Smooth muscle cell (in vitro differentiated cells): ENCODE measurements around the gene CNTN4. TPM values are rescaled to one million over a fixed set of nuclear protein-coding genes. Genes with fewer than 3 reads are reported as not detected.

ENCODE experiments used
- DNase-seq: peaks from one replicate; lab custom pipeline; 2025; ENCODE audit not compliant: unreplicated experiment; lab: John Stamatoyannopoulos, UW
- H2AFZ ChIP-seq: fragments of 200-600 bp; sonication (generic); 2 replicates; pipeline ENCODE4 v1.6.0; 2016; ENCODE audit warnings: antibody characterized with exemption, low read depth, mild to moderate bottlenecking
- H3F3A ChIP-seq: fragments of 200-600 bp; sonication (generic); 2 replicates; pipeline ENCODE4 v1.6.0; 2017; ENCODE audit warnings: antibody characterized with exemption, low read depth
- H3K27ac ChIP-seq: fragments of 200-600 bp; sonication (generic); 2 replicates; pipeline ENCODE4 v1.5.1; 2016; ENCODE audit warnings: low read depth, mild to moderate bottlenecking
- H3K27me3 ChIP-seq: fragments of 200-600 bp; sonication (generic); 2 replicates; pipeline ENCODE4 v1.6.1; 2016; ENCODE audit warnings: low read depth, mild to moderate bottlenecking
- H3K36me3 ChIP-seq: fragments of 200-600 bp; sonication (generic); 2 replicates; pipeline ENCODE4 v1.5.1; 2016; ENCODE audit warnings: low read depth
- H3K4me1 ChIP-seq: fragments of 200-600 bp; sonication (generic); 2 replicates; pipeline ENCODE4 v1.5.1; 2016; ENCODE audit warnings: low read depth
- H3K4me2 ChIP-seq: fragments of 200-600 bp; sonication (generic); 2 replicates; pipeline ENCODE4 v1.6.0; 2016; ENCODE audit warnings: mild to moderate bottlenecking
- H3K4me3 ChIP-seq: fragments of 200-600 bp; sonication (generic); 2 replicates; pipeline ENCODE4 v1.5.1; 2016; ENCODE audit warnings: mild to moderate bottlenecking
- H3K79me2 ChIP-seq: fragments of 200-600 bp; sonication (generic); 2 replicates; pipeline ENCODE4 v1.6.0; 2016; ENCODE audit warnings: low read depth, mild to moderate bottlenecking
- H3K9ac ChIP-seq: fragments of 200-600 bp; sonication (generic); 2 replicates; pipeline ENCODE4 v1.6.0; 2016; ENCODE audit warnings: low read depth
- H3K9me3 ChIP-seq: fragments of 200-600 bp; sonication (generic); replicated peaks from 2 replicates; pipeline ENCODE4 v1.5.1; 2016; ENCODE audit warnings: low read depth
- H4K20me1 ChIP-seq: fragments of 200-600 bp; sonication (generic); 2 replicates; pipeline ENCODE4 v1.6.0; 2016; ENCODE audit warnings: low read depth
- CTCF ChIP-seq: fragments of 200-600 bp; sonication (generic); IDR thresholded peaks from 2 replicates; pipeline ENCODE4 v1.5.1; 2017; ENCODE audit warnings: borderline replicate concordance, mild to moderate bottlenecking, antibody characterized with exemption; ENCODE audit not compliant: insufficient read depth, poor library complexity, severe bottlenecking
- WGBS: methylation state at CpG from one replicate; pipeline ENCODE4 v1.1.7; 2016; ENCODE audit warnings: low lambda C conversion rate; 5-methylcytosine and 5-hydroxymethylcytosine counted together
- polyA plus RNA-seq: library from polyadenylated mRNA; unstranded; fragments of >200 nt; fragmentation: Nextera tagmentation; extraction: Ambion mirVana; gene quantifications from 2 replicates; pipeline ENCODE4 v1.2.1, GENCODE V29; 2016
- total RNA-seq: library from RNA; depleted of rRNA; stranded (reverse); fragments of >200 nt; gene quantifications from 2 replicates; pipeline ENCODE4 v1.2.3, GENCODE V29; 2014

The CNTN4 gene
- total and polyA plus RNA-seq, 2 experiments from 2014 or later: 12.1 to 15.8 TPM

- no peak for TF ChIP-seq CTCF
- no peak overlapping the region for H3K4me3 ChIP-seq
- no peaks in the 10 kb centered on the region for H3K36me3 ChIP-seq
- WGBS: 71% methylated on average over 4 of the region's 4 CpGs
- no peaks in the 10 kb centered on the region for H3F3A ChIP-seq
- H3K4me1 ChIP-seq: peaks cover 23% of the 10 kb centered on the region
- no peak overlapping the region for H3K27ac ChIP-seq
- H3K4me2 ChIP-seq: no peak overlapping the region
- DNase-seq: no peak
- no peaks in the 10 kb centered on the region for H4K20me1 ChIP-seq
- H3K27me3 ChIP-seq: no peaks in the 10 kb centered on the region
- H2AFZ ChIP-seq: no peak overlapping the region
- no peaks in the 10 kb centered on the region for H3K79me2 ChIP-seq
- no peaks in the 10 kb centered on the region for H3K9me3 ChIP-seq
- H3K9ac ChIP-seq: no peak overlapping the region
Measured at GRCh38 chr3:2686816-2687502, 588.3 kb downstream of the CNTN4 start.

- H3K79me2 ChIP-seq: no peaks in the 10 kb centered on the region
- H3K9ac ChIP-seq: no peak overlapping the region
- no peaks in the 10 kb centered on the region for H3F3A ChIP-seq
- no peak overlapping the region for H2AFZ ChIP-seq
- WGBS: 90% methylated on average over 2 of the region's 2 CpGs
- H3K27ac ChIP-seq: no peak overlapping the region
- no peaks in the 10 kb centered on the region for H4K20me1 ChIP-seq
- H3K9me3 ChIP-seq: no peaks in the 10 kb centered on the region
- no peak overlapping the region for H3K4me2 ChIP-seq
- peaks cover under 1% of the 10 kb centered on the region for H3K27me3 ChIP-seq
- H3K4me1 ChIP-seq: no peaks in the 10 kb centered on the region
- no peak for DNase-seq
- no peak for TF ChIP-seq CTCF
- H3K4me3 ChIP-seq: no peak overlapping the region
- H3K36me3 ChIP-seq: no peaks in the 10 kb centered on the region
Measured at GRCh38 chr3:2697589-2697988, 598.9 kb downstream of the CNTN4 start.

GRCh38 chr3:2701471-2701870 is 602.8 kb downstream of the CNTN4 start:
- Histone ChIP-seq H3K4me1 (no peaks in the 10 kb centered on the region), H3K27ac (no peak overlapping the region), H3K4me3 (no peak overlapping the region), H3K4me2 (no peak overlapping the region), H3F3A (no peaks in the 10 kb centered on the region), H4K20me1 (no peaks in the 10 kb centered on the region), H3K79me2 (no peaks in the 10 kb centered on the region), H3K9ac (no peak overlapping the region), H3K36me3 (no peaks in the 10 kb centered on the region), H2AFZ (no peak overlapping the region), H3K9me3 (no peaks in the 10 kb centered on the region), H3K27me3 (peaks cover 11% of the 10 kb centered on the region)
- DNase-seq: no peak
- no peak for TF ChIP-seq CTCF
- WGBS: 88% methylated on average over 3 of the region's 3 CpGs
